ENCODE results near the gene RCSD1. TPM values are rescaled to one million over a fixed set of nuclear protein-coding genes. Genes with fewer than 3 reads are reported as not detected.

Gene RCSD1
- total RNA-seq, 1 experiment from 2014 or later: not detected

DNA sequence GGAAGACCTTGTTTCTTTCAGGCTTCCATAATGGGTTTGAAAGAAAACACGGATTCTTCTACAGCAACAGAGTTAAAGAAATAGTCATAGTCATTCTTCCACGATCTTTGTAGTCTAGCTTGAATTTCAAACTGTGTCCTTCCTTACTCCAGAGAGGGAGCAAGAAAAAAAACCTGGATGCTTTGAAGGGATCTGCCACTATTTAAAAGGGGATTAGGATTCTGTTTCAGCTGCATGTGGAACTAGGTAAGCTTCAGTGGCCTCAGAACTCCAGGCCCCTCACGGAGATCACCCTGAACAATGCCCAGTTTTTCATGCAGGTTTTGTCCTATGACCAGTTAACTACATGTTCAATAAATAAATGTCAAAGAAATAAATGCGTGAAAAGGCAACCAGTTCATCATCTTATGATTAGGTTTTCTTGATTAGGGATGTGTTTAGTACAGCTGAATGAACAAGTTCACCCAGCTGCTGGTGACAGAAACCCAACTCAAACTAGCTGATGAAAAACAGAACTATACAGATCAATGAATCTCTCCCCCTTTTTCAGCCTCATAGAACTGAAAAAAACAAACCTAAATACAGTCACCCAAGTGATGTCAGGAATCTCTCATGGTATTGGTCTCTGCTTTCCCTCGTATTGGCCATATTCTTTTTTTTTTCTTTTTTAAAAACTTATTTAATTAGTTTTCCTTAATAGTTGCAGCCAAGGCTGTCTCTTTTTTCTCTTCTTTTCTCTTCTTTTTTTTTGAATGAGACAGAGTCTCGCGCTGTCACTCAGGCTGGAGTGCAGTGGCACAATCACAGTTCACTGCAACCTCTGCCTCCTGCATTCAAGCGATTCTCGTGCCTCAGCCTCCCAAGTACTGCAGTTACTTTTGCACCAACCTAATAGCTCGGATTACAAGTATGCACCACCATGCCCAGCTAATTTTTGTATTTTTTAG lies 77.2 kb downstream of the RCSD1 start:
- peaks cover 3% of the 10 kb centered on the region for H3K27me3 ChIP-seq (replicated peaks; ENCODE audit: insufficient read depth, low read depth, low read length, poor library complexity)
- DNase-seq (ENCODE audit: low spot score): no peak
- no peaks in the 10 kb centered on the region for H3K9me3 ChIP-seq (ENCODE audit: low read depth, low read length, poor library complexity, severe bottlenecking)
- POLR2A ChIA-PET (ENCODE audit: low non-redundant PET): no interaction called here
- H3K4me1 ChIP-seq (ENCODE audit: insufficient read depth, low read length, poor library complexity, severe bottlenecking): no peaks in the 10 kb centered on the region
- TF ChIP-seq, protein P1, sequence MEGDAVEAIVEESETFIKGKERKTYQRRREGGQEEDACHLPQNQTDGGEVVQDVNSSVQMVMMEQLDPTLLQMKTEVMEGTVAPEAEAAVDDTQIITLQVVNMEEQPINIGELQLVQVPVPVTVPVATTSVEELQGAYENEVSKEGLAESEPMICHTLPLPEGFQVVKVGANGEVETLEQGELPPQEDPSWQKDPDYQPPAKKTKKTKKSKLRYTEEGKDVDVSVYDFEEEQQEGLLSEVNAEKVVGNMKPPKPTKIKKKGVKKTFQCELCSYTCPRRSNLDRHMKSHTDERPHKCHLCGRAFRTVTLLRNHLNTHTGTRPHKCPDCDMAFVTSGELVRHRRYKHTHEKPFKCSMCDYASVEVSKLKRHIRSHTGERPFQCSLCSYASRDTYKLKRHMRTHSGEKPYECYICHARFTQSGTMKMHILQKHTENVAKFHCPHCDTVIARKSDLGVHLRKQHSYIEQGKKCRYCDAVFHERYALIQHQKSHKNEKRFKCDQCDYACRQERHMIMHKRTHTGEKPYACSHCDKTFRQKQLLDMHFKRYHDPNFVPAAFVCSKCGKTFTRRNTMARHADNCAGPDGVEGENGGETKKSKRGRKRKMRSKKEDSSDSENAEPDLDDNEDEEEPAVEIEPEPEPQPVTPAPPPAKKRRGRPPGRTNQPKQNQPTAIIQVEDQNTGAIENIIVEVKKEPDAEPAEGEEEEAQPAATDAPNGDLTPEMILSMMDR (conservative IDR thresholded peaks at IDR 0.05; ENCODE audit: low read depth, low read length): no peak
- TF ChIP-seq EZH2 (IDR thresholded peaks at IDR 0.05; ENCODE audit: borderline replicate concordance, low read depth, low read length, poor library complexity, severe bottlenecking): no peak
- H3K36me3 ChIP-seq (ENCODE audit: insufficient read depth, low read length, poor library complexity, severe bottlenecking): no peaks in the 10 kb centered on the region
- BruUV-seq (replicated peaks): no TSS peak
- H3K27ac ChIP-seq (ENCODE audit: low read depth, low read length, poor library complexity, severe bottlenecking): no peak overlapping the region
- CTCF ChIA-PET: no interaction called here
- no peak overlapping the region for H3K4me3 ChIP-seq (ENCODE audit: low read depth, low read length, poor library complexity, severe bottlenecking)
- intact Hi-C loops (cut with micrococcal nuclease; ENCODE audit: unreplicated experiment): no loop called here

DNA sequence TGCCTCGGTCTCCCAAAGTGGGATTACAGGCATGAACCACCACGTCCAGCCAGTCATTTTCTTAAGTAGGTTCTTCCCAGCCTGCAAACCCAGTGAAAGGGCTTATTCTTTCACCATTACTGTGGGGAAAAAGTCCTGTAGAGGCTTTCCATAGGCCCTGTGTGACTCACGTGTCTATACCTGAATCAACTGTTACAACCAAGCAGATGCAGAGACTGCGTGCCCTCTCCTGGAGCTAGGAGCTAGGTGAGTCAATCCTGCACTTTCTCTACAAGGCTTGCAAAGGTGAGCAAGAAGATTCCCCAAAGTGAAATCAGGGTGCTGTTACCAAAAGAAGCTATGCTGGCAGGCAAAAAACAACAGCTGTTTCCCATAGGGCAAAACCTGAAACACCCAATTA lies 77.9 kb downstream of the RCSD1 start:
- no peak for DNase-seq (ENCODE audit: low spot score)
- no peaks in the 10 kb centered on the region for H3K4me1 ChIP-seq (ENCODE audit: insufficient read depth, low read length, poor library complexity, severe bottlenecking)
- H3K36me3 ChIP-seq (ENCODE audit: insufficient read depth, low read length, poor library complexity, severe bottlenecking): no peaks in the 10 kb centered on the region
- no peak overlapping the region for H3K27ac ChIP-seq (ENCODE audit: low read depth, low read length, poor library complexity, severe bottlenecking)
- TF ChIP-seq, protein P1 (conservative IDR thresholded peaks at IDR 0.05; ENCODE audit: low read depth, low read length): no peak
- no peak for TF ChIP-seq EZH2 (IDR thresholded peaks at IDR 0.05; ENCODE audit: borderline replicate concordance, low read depth, low read length, poor library complexity, severe bottlenecking)
- H3K9me3 ChIP-seq (ENCODE audit: low read depth, low read length, poor library complexity, severe bottlenecking): no peaks in the 10 kb centered on the region
- H3K4me3 ChIP-seq (ENCODE audit: low read depth, low read length, poor library complexity, severe bottlenecking): no peak overlapping the region
- intact Hi-C loops (cut with micrococcal nuclease; ENCODE audit: unreplicated experiment): no loop called here
- POLR2A ChIA-PET (ENCODE audit: low non-redundant PET): no interaction called here
- CTCF ChIA-PET: no interaction called here
- BruUV-seq (replicated peaks): no TSS peak
- peaks cover 3% of the 10 kb centered on the region for H3K27me3 ChIP-seq (replicated peaks; ENCODE audit: insufficient read depth, low read depth, low read length, poor library complexity)

DNA sequence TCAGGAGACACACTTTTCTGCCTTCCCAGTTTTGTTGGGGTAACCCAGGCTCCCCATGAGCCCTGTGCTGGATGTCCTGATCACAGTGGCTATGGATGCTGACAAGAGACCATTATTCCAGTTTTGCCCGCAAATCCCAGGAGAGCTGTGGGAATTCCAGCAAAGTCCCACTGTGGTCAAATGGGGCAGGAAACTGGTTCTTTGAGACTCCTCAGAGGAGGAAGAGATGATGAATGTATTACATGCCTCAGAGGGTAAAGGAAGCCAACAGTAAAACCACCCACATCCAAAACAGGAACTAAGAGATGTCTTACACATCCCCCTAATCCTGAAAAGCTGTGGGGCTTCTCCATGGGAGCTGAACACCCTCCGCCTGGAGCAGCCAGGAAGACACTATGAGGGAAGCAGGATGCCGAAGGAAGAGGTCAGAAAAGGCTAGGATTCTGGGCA lies 78.9 kb downstream of the RCSD1 start:
- Histone ChIP-seq H3K27me3 (replicated peaks; ENCODE audit: insufficient read depth, low read depth, low read length, poor library complexity) (no peaks in the 10 kb centered on the region), H3K4me1 (ENCODE audit: insufficient read depth, low read length, poor library complexity, severe bottlenecking) (no peaks in the 10 kb centered on the region), H3K27ac (ENCODE audit: low read depth, low read length, poor library complexity, severe bottlenecking) (no peak overlapping the region), H3K9me3 (ENCODE audit: low read depth, low read length, poor library complexity, severe bottlenecking) (no peaks in the 10 kb centered on the region), H3K4me3 (ENCODE audit: low read depth, low read length, poor library complexity, severe bottlenecking) (no peak overlapping the region), H3K36me3 (ENCODE audit: insufficient read depth, low read length, poor library complexity, severe bottlenecking) (no peaks in the 10 kb centered on the region)
- no TSS peak for BruUV-seq (replicated peaks)
- CTCF ChIA-PET: no interaction called here
- TF ChIP-seq, protein P1 (conservative IDR thresholded peaks at IDR 0.05; ENCODE audit: low read depth, low read length): no peak
- no peak for TF ChIP-seq EZH2 (IDR thresholded peaks at IDR 0.05; ENCODE audit: borderline replicate concordance, low read depth, low read length, poor library complexity, severe bottlenecking)
- intact Hi-C loops (cut with micrococcal nuclease; ENCODE audit: unreplicated experiment): no loop called here
- DNase-seq (ENCODE audit: low spot score): no peak
- POLR2A ChIA-PET (ENCODE audit: low non-redundant PET): no interaction called here

Data from A673 (cell line).